ENCODE results near the gene ECE2. TPM values are rescaled to one million over a fixed set of nuclear protein-coding genes. Genes with fewer than 3 reads are reported as not detected.

The ECE2 gene
- polyA plus RNA-seq, 1 donor from 2014 or later, result 0.22 TPM

- no peaks in the 10 kb centered on the region for H3K27me3 ChIP-seq (ENCODE audit: insufficient read depth, low read depth, low read length)
- no peak overlapping the region for H3K27ac ChIP-seq (ENCODE audit: low read length)
- no peaks in the 10 kb centered on the region for H3K9me2 ChIP-seq (ENCODE audit: insufficient read depth, low read length)
- H3K36me3 ChIP-seq (ENCODE audit: insufficient read depth, low read length), result no peaks in the 10 kb centered on the region
- no peak overlapping the region for H2AFZ ChIP-seq (ENCODE audit: low read depth, low read length)
- no peaks in the 10 kb centered on the region for H3K79me2 ChIP-seq (replicated peaks; ENCODE audit: insufficient read depth, low read length)
- no peaks in the 10 kb centered on the region for H4K20me1 ChIP-seq (ENCODE audit: insufficient read depth)
- H3F3A ChIP-seq (ENCODE audit: insufficient read depth, low read length, poor library complexity, severe bottlenecking), result no peaks in the 10 kb centered on the region
- no peak overlapping the region for H3K9ac ChIP-seq (ENCODE audit: low read length)
- H3K4me2 ChIP-seq (ENCODE audit: low read length), result no peak overlapping the region
- TF ChIP-seq EP300 (conservative IDR thresholded peaks at IDR 0.05; ENCODE audit: poor library complexity, severe bottlenecking) (no peak), EZH2 (IDR thresholded peaks at IDR 0.05; ENCODE audit: borderline replicate concordance, insufficient read depth, low read length, poor library complexity, severe bottlenecking) (no peak), POLR2AphosphoS5 (IDR thresholded peaks at IDR 0.05) (no peak), TAF1 (IDR thresholded peaks at IDR 0.05; ENCODE audit: low read depth) (no peak), REST (IDR thresholded peaks at IDR 0.05; ENCODE audit: borderline replicate concordance) (no peak), MXI1 (conservative IDR thresholded peaks at IDR 0.05; ENCODE audit: poor library complexity, severe bottlenecking) (no peak), SMC3 (conservative IDR thresholded peaks at IDR 0.05; ENCODE audit: poor library complexity) (no peak), RAD21 (conservative IDR thresholded peaks at IDR 0.05) (no peak), CTCF (IDR thresholded peaks at IDR 0.05; ENCODE audit: poor library complexity, severe bottlenecking) (no peak)
- no peak overlapping the region for H3K4me3 ChIP-seq (ENCODE audit: low read length)
- H3K9me3 ChIP-seq (ENCODE audit: low read length), result no peaks in the 10 kb centered on the region
These were observed 32.9 kb downstream of the ECE2 start for GRCh38 chr3:184308744-184309143.

GRCh38 chr3:184311633-184312032 lies 35.8 kb downstream of the ECE2 start:
- TF ChIP-seq EZH2 (IDR thresholded peaks at IDR 0.05; ENCODE audit: borderline replicate concordance, insufficient read depth, low read length, poor library complexity, severe bottlenecking), result no peak
- no peak for TF ChIP-seq EP300 (conservative IDR thresholded peaks at IDR 0.05; ENCODE audit: poor library complexity, severe bottlenecking)
- no peak for TF ChIP-seq POLR2AphosphoS5 (IDR thresholded peaks at IDR 0.05)
- no peak for TF ChIP-seq REST (IDR thresholded peaks at IDR 0.05; ENCODE audit: borderline replicate concordance)
- no peak for TF ChIP-seq TAF1 (IDR thresholded peaks at IDR 0.05; ENCODE audit: low read depth)
- no peak for TF ChIP-seq SMC3 (conservative IDR thresholded peaks at IDR 0.05; ENCODE audit: poor library complexity)
- no peak for TF ChIP-seq RAD21 (conservative IDR thresholded peaks at IDR 0.05)
- TF ChIP-seq CTCF (IDR thresholded peaks at IDR 0.05; ENCODE audit: poor library complexity, severe bottlenecking), result no peak
- TF ChIP-seq MXI1 (conservative IDR thresholded peaks at IDR 0.05; ENCODE audit: poor library complexity, severe bottlenecking), result no peak
- no peak overlapping the region for H3K9ac ChIP-seq (ENCODE audit: low read length)
- peaks cover 14% of the 10 kb centered on the region for H3K79me2 ChIP-seq (replicated peaks; ENCODE audit: insufficient read depth, low read length)

More at GRCh38 chr3:184311633-184312032, 35.8 kb downstream of the ECE2 start:
- H3K4me2 ChIP-seq (ENCODE audit: low read length), result no peak overlapping the region
- H3K9me3 ChIP-seq (ENCODE audit: low read length), result no peaks in the 10 kb centered on the region
- H3K36me3 ChIP-seq (ENCODE audit: insufficient read depth, low read length), result no peaks in the 10 kb centered on the region
- H3K27me3 ChIP-seq (ENCODE audit: insufficient read depth, low read depth, low read length), result no peaks in the 10 kb centered on the region
- H3K27ac ChIP-seq (ENCODE audit: low read length), result no peak overlapping the region
- H3K9me2 ChIP-seq (ENCODE audit: insufficient read depth, low read length), result no peaks in the 10 kb centered on the region
- H4K20me1 ChIP-seq (ENCODE audit: insufficient read depth), result no peaks in the 10 kb centered on the region
- H2AFZ ChIP-seq (ENCODE audit: low read depth, low read length), result no peak overlapping the region
- H3F3A ChIP-seq (ENCODE audit: insufficient read depth, low read length, poor library complexity, severe bottlenecking), result no peaks in the 10 kb centered on the region
- H3K4me3 ChIP-seq (ENCODE audit: low read length), result no peak overlapping the region
